SKM-1 (cell line): ENCODE data around the gene CADM1.

Experiments used
- DNase-seq: peaks from one replicate; lab custom pipeline; 2025; ENCODE audit not compliant: unreplicated experiment; lab: John Stamatoyannopoulos, UW

The CADM1 gene

DNA sequence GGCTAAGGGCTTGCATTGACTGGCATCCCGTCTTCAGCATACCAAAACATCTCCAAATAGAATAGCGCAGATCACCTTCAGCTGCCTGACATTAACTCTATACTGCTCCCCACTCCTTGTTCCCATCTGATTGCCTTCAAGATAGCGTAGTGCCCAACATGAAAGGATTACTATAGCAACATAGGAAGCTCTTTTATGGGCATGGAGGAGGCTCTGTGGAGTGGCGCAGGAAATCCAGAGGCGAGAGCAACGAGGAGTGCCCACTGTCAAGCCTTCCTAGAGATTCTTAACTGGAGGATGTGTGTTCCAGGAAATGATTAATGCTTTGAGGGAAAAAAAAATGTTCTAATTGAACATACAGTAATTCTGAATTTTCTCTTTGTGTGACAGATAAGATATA is 213.3 kb downstream of the CADM1 start:
- no peak for DNase-seq

- DNase-seq = no peak
These were observed 213.7 kb downstream of the CADM1 start for GRCh38 chr11:115290479-115290878.

GRCh38 chr11:115287266-115287665 is 216.9 kb downstream of the CADM1 start:
- DNase-seq = no peak

DNA sequence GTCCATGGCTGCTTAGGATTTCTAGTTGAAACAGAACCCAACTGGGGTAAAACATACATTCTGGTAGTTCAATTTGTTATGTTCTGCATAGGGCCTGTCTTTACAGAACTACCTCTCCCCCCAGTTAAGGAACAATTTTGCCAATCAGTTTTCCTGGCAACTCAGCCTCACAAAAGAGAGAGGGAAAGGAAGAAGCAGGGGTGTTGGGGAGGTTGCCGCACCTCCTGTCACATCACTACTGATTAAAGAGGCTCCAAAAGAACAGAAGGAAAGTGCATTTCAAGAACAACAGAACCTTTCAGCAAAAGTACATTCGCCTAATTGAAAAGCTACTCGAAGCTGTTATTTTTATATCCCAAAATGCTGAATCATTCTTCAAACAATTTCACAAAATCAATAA is 217.6 kb downstream of the CADM1 start:
- no peak for DNase-seq

GRCh38 chr11:115284773-115285172 is 219.4 kb downstream of the CADM1 start:
- DNase-seq = no peak

GRCh38 chr11:115282923-115283322 is 221.3 kb downstream of the CADM1 start:
- DNase-seq = no peak

GRCh38 chr11:115280775-115281174 is 223.4 kb downstream of the CADM1 start:
- DNase-seq = no peak

GRCh38 chr11:115279813-115280761 is 224.1 kb downstream of the CADM1 start:
- DNase-seq = no peak

DNA sequence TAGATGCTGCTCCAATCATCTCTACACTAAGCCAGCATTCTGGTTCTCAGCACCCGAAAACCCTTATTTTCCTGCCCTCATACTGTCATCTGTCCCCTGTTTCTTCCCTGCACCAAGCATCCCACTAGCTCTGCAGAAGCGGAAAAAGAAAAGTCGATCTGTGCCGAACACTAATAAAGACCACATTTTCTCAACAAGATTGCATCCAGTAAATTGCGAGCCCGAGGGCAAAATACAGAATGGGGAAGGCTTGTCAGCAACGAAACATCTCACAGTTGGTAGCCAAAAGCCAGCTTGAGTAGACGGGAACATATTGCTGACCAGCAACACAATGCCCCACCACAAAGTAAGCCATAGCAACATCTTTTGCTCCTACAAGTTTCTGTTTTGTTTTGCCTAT is 227.4 kb downstream of the CADM1 start:
- no peak for DNase-seq

GRCh38 chr11:115276191-115276590 is 228.0 kb downstream of the CADM1 start:
- DNase-seq = no peak

DNA sequence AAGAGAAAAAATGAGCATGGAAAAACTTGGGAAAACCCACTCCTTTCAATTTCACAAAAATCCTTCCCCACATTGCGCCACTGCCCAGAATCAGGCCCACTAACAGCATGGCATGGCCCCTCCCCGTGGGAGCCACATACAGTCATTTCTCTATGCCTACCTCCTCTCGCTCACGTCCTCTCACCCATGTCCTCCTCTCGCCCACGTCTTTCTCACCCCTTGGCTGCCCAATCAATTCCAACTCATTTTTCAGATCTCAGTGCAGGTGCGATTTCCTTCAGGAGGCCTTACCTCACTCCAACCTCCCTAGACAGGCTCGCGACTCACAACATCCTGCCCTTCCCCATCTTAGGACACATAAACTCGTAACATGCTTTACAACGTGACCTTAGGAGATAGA is 229.2 kb downstream of the CADM1 start:
- DNase-seq = no peak

- no peak for DNase-seq
These were observed 231.3 kb downstream of the CADM1 start for GRCh38 chr11:115272925-115273324.

DNA sequence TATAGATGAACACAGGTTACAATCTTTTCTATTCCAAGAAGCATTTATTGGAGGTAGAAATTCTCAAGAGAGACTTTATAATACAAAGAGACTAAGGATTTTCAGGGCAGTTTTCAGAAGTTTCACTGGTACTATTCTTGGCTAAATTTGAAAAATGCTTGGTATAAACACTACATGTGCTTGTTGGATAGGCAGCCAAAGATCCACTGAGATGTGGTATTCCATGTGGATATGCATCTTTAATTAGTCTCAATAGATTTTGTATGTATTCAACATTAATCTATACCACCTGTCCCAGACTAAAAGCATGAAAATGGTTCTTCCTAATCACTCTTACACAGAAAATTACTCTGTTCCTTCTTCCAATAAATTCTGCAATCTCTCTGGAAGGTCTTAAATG is 232.6 kb downstream of the CADM1 start:
- no peak for DNase-seq

DNA sequence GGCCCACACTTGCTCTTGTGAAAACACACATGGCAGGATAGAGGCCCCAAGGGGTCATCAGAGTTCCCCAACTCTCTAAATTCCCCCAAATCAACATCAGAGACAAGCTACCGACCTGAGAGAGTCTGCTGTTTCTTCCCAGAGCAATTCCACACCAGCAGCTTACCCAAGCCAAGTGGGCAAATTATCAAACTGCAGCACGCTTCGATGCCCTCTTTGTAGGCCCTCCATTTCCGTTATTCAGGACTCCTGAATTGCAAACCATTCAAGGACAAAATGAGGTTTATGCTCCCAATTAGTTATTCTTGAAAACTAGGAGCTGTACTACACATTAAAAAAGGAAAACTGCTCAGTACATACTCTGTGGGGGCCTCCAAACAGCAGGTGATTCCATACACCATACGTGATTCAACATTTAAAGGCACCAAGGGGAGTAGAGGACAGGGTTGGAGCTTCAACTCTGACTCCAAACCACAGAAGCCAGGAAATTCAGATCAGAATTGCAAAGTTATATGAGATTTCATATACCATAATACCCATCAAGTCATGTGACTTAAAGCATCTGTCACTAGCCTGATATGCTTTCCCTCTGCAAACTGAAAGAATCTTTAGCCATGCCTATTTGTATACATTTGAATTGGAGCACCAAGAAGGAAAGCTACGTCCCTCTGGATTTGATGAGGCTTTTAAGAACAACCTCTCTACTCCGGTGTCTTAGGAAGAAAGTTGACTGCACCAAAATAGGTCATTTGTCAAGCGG is 234.8 kb downstream of the CADM1 start:
- DNase-seq = no peak

DNA sequence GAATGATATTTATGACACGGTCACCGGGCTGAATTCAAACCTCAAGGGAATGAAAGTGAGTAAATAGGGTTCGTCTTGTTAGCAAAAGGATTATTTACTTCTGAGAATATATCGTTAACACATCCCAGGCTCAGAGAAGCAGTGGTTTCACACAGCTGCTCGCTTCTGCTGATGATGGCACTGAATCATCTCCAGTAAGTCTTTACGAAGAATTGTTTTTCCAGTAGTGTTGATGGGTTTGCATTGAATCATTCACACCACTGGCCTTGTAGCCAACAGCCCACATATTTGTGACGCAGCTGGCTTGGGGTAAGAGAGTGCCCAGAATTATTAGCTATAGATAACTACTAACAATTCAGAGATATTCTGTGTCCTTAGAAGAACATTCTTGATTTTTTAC is 236.3 kb downstream of the CADM1 start:
- no peak for DNase-seq

DNA sequence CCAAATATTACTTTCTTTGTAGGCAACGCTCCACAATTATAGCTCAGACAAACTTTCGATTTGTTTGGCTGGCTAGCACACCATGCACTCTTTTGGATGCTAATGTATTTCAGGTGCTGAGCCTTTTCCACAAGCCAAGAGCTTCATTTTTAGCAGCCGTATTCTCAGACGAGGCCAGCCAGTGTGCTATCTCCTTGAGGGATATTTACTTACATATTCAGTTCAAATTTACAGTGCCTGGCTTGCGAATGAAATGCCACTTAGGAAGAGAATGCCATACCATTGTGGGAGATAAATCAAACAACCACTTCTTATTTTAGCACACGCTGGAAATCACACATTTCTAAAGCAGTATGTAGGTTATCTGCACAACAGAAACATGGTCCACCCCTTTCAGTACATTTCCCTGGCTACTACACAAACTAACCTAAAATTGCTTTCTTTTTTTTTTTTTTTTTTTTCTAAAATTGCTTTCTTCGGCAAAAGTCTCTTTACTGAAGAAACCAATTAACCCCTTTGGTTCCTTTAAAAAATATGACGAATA is 236.9 kb downstream of the CADM1 start:
- no peak for DNase-seq

DNA sequence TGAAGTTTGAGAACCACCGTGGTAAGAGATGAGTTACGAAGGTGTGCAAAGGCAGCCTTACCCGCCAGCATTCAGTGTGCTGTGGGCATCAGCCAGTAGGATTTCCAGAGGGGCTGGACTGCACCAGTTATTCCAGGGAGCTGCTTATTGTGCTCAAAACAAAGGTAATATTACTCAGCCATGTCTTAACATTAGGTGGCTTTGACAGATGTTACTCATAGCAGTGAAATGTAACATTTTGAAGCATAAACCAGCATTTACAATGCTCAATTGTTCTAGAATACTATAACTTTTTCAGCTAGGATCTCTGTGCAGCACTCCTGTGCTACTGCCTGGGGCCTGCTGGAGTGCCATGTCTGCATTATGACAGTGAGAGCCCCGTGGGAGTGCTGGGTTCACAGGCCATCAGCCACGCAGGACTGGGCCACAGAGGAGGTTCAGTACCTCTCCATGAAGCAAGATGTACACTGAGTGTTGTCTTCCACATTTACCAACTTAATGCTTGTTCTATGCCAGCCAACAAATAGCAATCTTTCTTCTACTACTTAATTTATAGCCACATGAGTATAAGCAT is 238.1 kb downstream of the CADM1 start:
- no peak for DNase-seq

DNA sequence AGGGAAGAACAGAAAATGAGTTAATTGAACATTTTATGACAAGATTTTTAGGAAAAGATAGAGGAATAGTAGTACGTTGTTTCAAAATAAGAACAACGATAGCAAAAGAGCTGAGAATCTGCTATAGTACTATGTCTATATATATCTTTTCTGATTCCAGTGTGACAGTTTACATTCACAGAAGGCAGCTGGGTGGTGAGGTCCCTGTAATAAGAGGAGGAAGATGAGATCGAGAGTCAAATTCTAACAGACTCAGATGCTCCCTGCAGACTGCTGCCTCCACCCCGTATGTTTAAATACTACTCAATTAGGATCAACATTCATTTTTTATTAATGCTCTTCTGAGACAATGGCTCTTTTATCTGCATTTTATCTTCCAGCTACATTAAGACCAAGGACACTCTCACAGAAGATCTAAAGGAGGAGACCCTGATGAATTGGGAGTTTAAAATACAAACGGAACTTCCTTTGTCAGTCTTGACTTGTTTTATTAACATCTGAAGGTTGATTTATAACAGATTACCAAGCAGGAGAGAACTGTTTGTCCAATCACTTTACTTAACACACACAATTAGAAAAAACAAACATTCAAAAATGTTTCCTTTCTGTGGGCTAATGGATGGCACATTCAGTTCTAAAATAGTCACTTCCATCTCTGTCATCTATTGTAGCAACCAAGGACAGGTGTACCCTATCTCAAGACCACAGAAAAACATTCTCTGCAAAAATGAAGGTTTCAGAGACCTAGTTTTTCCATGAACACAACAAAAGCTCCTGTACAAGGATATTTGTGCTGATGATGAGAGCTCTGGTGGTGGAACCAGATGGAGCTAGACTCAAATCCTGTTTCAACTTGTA is 240.2 kb downstream of the CADM1 start:
- DNase-seq = no peak

DNA sequence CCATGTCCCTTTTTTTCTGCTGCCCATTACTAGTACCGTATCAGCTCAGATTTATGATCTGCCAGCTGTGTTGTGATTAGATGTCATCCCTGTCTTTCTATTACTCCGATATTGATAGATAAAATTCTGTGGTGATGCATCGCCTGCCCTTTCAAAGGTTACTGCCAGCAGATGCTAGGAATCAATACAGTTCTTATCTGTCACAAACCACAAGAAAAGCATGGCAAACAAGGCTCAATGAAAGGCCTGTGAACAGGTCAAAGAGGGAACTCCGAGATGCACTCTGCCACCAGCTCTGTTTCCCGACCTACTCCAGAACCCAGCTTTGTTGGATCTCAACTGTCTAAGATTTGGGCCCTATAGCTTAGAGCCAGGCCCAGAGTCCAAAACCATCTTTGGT is 246.0 kb downstream of the CADM1 start:
- DNase-seq = no peak

- DNase-seq = no peak
These were observed 246.5 kb downstream of the CADM1 start for GRCh38 chr11:115257678-115258077.

GRCh38 chr11:115257270-115257669 is 246.9 kb downstream of the CADM1 start:
- no peak for DNase-seq
